GM23338 (cell line): ENCODE results near the gene HOXA2. TPM values are rescaled to one million over a fixed set of nuclear protein-coding genes. Genes with fewer than 3 reads are reported as not detected.

Experiments used
- ATAC-seq: fragments of 200-7000 bp; cut with Tn5 transposase; 3 replicates; pipeline ENCODE4 v1.9.1; 2020
- DNase-seq: peaks from one replicate; pipeline ENCODE4 v3.0.0-alpha.2; 2015; ENCODE audit warnings: low spot score
- H2AFZ ChIP-seq: fragments of 200-600 bp; sonication (generic); 2 replicates; pipeline ENCODE4 v1.8.0; 2016; ENCODE audit warnings: antibody characterized with exemption, mild to moderate bottlenecking, moderate library complexity
- H3F3A ChIP-seq: fragments of 200-600 bp; sonication (generic); replicated peaks from 2 replicates; pipeline ENCODE4 v1.8.0; 2017; ENCODE audit warnings: antibody characterized with exemption, mixed run types, low read depth
- H3K27ac ChIP-seq: fragments of 200-600 bp; sonication (generic); 2 replicates; pipeline ENCODE4 v1.6.1; 2016; ENCODE audit warnings: low read depth
- H3K27me3 ChIP-seq: fragments of 200-600 bp; sonication (generic); 2 replicates; pipeline ENCODE4 v1.8.0; 2016; ENCODE audit warnings: mild to moderate bottlenecking, mixed run types, moderate library complexity; ENCODE audit not compliant: insufficient read depth
- H3K36me3 ChIP-seq: fragments of 200-600 bp; sonication (generic); 2 replicates; pipeline ENCODE4 v1.8.0; 2016; ENCODE audit warnings: mild to moderate bottlenecking; ENCODE audit not compliant: insufficient read depth
- H3K4me1 ChIP-seq: fragments of 200-600 bp; sonication (generic); 2 replicates; pipeline ENCODE4 v1.8.0; 2016; ENCODE audit warnings: mild to moderate bottlenecking, moderate library complexity; ENCODE audit not compliant: insufficient read depth
- H3K4me2 ChIP-seq: fragments of 200-600 bp; sonication (generic); 2 replicates; pipeline ENCODE4 v1.7.1; 2017; ENCODE audit warnings: mixed run types
- H3K4me3 ChIP-seq: fragments of 200-600 bp; sonication (generic); 2 replicates; pipeline ENCODE4 v1.6.1; 2016; ENCODE audit warnings: mixed run types
- H3K79me2 ChIP-seq: fragments of 200-600 bp; sonication (generic); replicated peaks from 2 replicates; pipeline ENCODE4 v1.8.0; 2017; ENCODE audit warnings: mild to moderate bottlenecking; ENCODE audit not compliant: insufficient read depth
- H3K9me2 ChIP-seq: fragments of 200-600 bp; sonication (generic); 2 replicates; pipeline ENCODE4 v1.8.0; 2017; ENCODE audit not compliant: insufficient read depth
- H4K20me1 ChIP-seq: fragments of 200-600 bp; sonication (generic); replicated peaks from 2 replicates; pipeline ENCODE4 v1.8.0; 2017; ENCODE audit warnings: mild to moderate bottlenecking; ENCODE audit not compliant: insufficient read depth
- H3K27ac Mint-ChIP-seq: 2 replicates; pipeline ENCODE4 v1.8.0; 2020; ENCODE audit warnings: inconsistent platforms, mild to moderate bottlenecking, moderate library complexity, mixed read lengths
- H3K27me3 Mint-ChIP-seq: 3 replicates; pipeline ENCODE4 v1.8.0; 2022; ENCODE audit warnings: low read depth, mild to moderate bottlenecking, moderate library complexity, mixed read lengths, inconsistent platforms; ENCODE audit not compliant: insufficient read depth, poor library complexity
- H3K36me3 Mint-ChIP-seq: 3 replicates; pipeline ENCODE4 v1.8.0; 2021; ENCODE audit warnings: low read depth, mild to moderate bottlenecking, inconsistent platforms, moderate library complexity, mixed read lengths
- H3K4me1 Mint-ChIP-seq: 3 replicates; pipeline ENCODE4 v1.8.0; 2020; ENCODE audit warnings: mild to moderate bottlenecking, inconsistent platforms, mixed read lengths
- H3K4me3 Mint-ChIP-seq: 3 replicates; pipeline ENCODE4 v1.8.0; 2021; ENCODE audit warnings: moderate library complexity, mild to moderate bottlenecking, inconsistent platforms, mixed read lengths
- H3K9me3 Mint-ChIP-seq: 3 replicates; pipeline ENCODE4 v1.8.0; 2020; ENCODE audit warnings: moderate library complexity, mild to moderate bottlenecking, inconsistent platforms, mixed read lengths
- CTCF ChIP-seq, 2 experiments: fragments of 200-600 bp in 1 of 2; sonication (generic) in 1 of 2; conservative IDR thresholded peaks; 2 replicates each; pipeline versions ENCODE4 v1.5.1 to v1.6.1; 2016 to 2017; ENCODE audit warnings: antibody characterized with exemption in 2 of 2, low read depth in 2 of 2, mild to moderate bottlenecking in 2 of 2, moderate library complexity in 1 of 2
- EZH2 ChIP-seq: fragments of 200-600 bp; sonication (generic); IDR thresholded peaks from one replicate; pipeline ENCODE4 v1.8.0; 2017; ENCODE audit warnings: antibody characterized with exemption, mild to moderate bottlenecking, low read depth; ENCODE audit not compliant: unreplicated experiment
- EZH2phosphoT487 ChIP-seq: fragments of 200-600 bp; sonication (generic); IDR thresholded peaks from one replicate; pipeline ENCODE4 v1.8.1; 2018; ENCODE audit warnings: antibody characterized with exemption; ENCODE audit not compliant: unreplicated experiment
- NANOG ChIP-seq: IDR thresholded peaks from 2 replicates; pipeline ENCODE4 v1.6.1; 2016; ENCODE audit warnings: antibody characterized with exemption, borderline replicate concordance
- STAT1 ChIP-seq: IDR thresholded peaks from one replicate; pipeline ENCODE4 v1.6.1; 2016; ENCODE audit warnings: antibody characterized with exemption; ENCODE audit not compliant: unreplicated experiment
- ZNF331 ChIP-seq: fragments of 250-450 bp; sonication (Bioruptor Pico); IDR thresholded peaks from 2 replicates; pipeline ENCODE4 v1.5.0; 2020; ENCODE audit warnings: low read depth, mild to moderate bottlenecking, moderate library complexity
- ZNF462 ChIP-seq: fragments of 250-450 bp; sonication (Bioruptor Pico); IDR thresholded peaks from 2 replicates; pipeline ENCODE4 v1.5.0; 2020; ENCODE audit warnings: mild to moderate bottlenecking, moderate library complexity
- polyA plus RNA-seq: library from polyadenylated mRNA; unstranded; fragments of >200 nt; fragmentation: Nextera tagmentation; extraction: Ambion mirVana; gene quantifications from 2 replicates; pipeline ENCODE4 v1.2.1, GENCODE V29; 2016
- total RNA-seq: library from RNA; depleted of rRNA; stranded (reverse); fragments of >200 nt; shearing (Covaris generic); gene quantifications from 2 replicates; pipeline ENCODE4 v1.2.3, GENCODE V29; 2014

The HOXA2 gene
- total and polyA plus RNA-seq, 2 experiments from 2014 or later: not detected

DNA sequence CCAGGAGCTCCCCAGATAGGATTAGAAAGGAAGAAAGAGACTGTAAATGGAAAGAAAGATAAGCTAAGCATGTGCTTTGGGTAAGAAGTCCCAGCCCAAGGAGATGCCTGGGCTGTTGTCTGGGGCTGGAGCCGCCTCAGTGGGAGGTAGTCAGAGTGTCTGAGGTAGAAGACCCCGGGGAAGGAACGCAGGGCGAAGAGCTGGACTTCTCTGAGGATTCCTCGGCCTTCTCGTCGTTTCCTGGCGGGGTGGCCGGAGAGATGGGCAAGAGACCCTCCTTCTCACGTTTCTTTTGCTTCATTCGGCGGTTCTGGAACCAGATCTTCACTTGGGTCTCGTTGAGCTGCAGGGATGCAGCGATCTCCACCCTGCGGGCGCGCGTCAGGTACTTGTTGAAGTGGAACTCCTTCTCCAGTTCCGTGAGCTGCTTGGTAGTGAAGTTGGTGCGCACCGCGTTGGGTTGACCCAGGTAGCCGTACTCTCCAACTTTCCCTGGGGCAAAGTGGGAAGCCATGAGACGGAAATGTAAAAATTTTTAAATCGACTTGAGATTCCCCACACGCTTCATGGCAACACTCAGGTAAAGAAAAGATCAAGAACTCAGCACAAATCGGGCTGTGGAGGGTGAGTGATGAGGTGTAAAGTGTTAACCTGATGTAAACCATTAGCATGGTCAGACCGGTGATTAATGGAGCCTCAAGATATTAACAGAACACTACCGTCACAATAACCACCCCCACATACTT, 8.0 kb downstream of the HOXA2 start:
- Histone ChIP-seq H3K9me2 (no peaks in the 10 kb centered on the region), H3K4me1 (peaks cover 64% of the 10 kb centered on the region), H3K4me2 (no peak overlapping the region), H4K20me1 (peaks cover 54% of the 10 kb centered on the region), H3K36me3 (no peaks in the 10 kb centered on the region), H3K27me3 (peaks cover 100% of the 10 kb centered on the region), H3K4me3 (0 out of 2 replicates have a peak overlapping the region, but pooled peaks have one; percentile 17), H3F3A (peaks cover 50% of the 10 kb centered on the region), H3K27ac (no peak overlapping the region), H2AFZ (no peak overlapping the region), H3K79me2 (no peaks in the 10 kb centered on the region)
- ATAC-seq: no peak
- DNase-seq: no peak
- TF ChIP-seq STAT1 (no peak), ZNF462 (CRISPR knock-in tag) (no peak), ZNF331 (CRISPR knock-in tag) (no peak), EZH2phosphoT487 (peak; percentile 46), NANOG (no peak), EZH2 (peak; percentile 31), CTCF (conservative IDR thresholded peaks at IDR 0.05; ENCODE audit: low read depth in 2 of 2) (no peak)
- Mint-ChIP-seq H3K4me1 (peaks cover 59% of the 10 kb centered on the region), H3K36me3 (no peaks in the 10 kb centered on the region), H3K9me3 (peaks cover 8% of the 10 kb centered on the region; the same call in 1 of the 3 replicates), H3K4me3 (peak overlapping the region; percentile 69; the same call in 1 of the 3 replicates), H3K27ac (no peak overlapping the region), H3K27me3 (peaks cover 100% of the 10 kb centered on the region)
